Mammary epithelial cell (primary cell): ENCODE data around the gene C6.

Experiments
- EZH2 ChIP-seq: IDR thresholded peaks from 2 replicates; pipeline ENCODE4 v1.6.1; 2012; ENCODE audit warnings: low read length, inconsistent platforms, borderline replicate concordance
- TF ChIP-seq, protein P1 (sequence below), 2 donors: IDR thresholded peaks in 1 of 2; conservative IDR thresholded peaks in 1 of 2; 2 replicates each; pipeline ENCODE4 v1.5.1; 2011 to 2012; ENCODE audit warnings: inconsistent platforms in 2 of 2, low read length in 2 of 2, mild to moderate bottlenecking in 2 of 2, control low read depth in 1 of 2, low read depth in 1 of 2; ENCODE audit not compliant: insufficient read depth in 1 of 2; ENCODE audit errors: extremely low read depth in 1 of 2

- no peak for TF ChIP-seq EZH2
- TF ChIP-seq, protein P1, sequence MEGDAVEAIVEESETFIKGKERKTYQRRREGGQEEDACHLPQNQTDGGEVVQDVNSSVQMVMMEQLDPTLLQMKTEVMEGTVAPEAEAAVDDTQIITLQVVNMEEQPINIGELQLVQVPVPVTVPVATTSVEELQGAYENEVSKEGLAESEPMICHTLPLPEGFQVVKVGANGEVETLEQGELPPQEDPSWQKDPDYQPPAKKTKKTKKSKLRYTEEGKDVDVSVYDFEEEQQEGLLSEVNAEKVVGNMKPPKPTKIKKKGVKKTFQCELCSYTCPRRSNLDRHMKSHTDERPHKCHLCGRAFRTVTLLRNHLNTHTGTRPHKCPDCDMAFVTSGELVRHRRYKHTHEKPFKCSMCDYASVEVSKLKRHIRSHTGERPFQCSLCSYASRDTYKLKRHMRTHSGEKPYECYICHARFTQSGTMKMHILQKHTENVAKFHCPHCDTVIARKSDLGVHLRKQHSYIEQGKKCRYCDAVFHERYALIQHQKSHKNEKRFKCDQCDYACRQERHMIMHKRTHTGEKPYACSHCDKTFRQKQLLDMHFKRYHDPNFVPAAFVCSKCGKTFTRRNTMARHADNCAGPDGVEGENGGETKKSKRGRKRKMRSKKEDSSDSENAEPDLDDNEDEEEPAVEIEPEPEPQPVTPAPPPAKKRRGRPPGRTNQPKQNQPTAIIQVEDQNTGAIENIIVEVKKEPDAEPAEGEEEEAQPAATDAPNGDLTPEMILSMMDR (conservative IDR thresholded peaks at IDR 0.05 in 1 of 2, IDR thresholded peaks at IDR 0.05 in 1 of 2; ENCODE audit: extremely low read depth in 1 of 2, insufficient read depth in 1 of 2, low read depth in 1 of 2, low read length in 2 of 2) = no peak
These were observed 12.1 kb downstream of the C6 start for GRCh38 chr5:41201082-41201772.
